ENCODE results near the gene CNTNAP2. TPM values are rescaled to one million over a fixed set of nuclear protein-coding genes. Genes with fewer than 3 reads are reported as not detected.

The CNTNAP2 gene
- total RNA-seq, 6 experiments from 2014 or later = 1.8 to 8.1 (median 3.9) TPM

GRCh38 chr7:146926841-146927240 is 810.2 kb downstream of the CNTNAP2 start:
- no peak overlapping the region for H3K4me3 ChIP-seq
- WGBS (ENCODE audit: insufficient coverage, low coverage, low lambda C conversion rate, missing lambda C conversion rate) = 14% methylated on average over 2 of the region's 2 CpGs
- H3K27me3 ChIP-seq = no peaks in the 10 kb centered on the region
- H3K9me3 ChIP-seq = no peaks in the 10 kb centered on the region
- ATAC-seq (no peak), DNase-seq (no peak)
- H3K27ac ChIP-seq = no peak overlapping the region
- intact Hi-C loops (cut with DNase I) = no loop called here
- H3K4me1 ChIP-seq = no peaks in the 10 kb centered on the region
- no peaks in the 10 kb centered on the region for H3K36me3 ChIP-seq
- TF ChIP-seq CTCF (IDR thresholded peaks at IDR 0.05) (no peak), POLR2A (IDR thresholded peaks at IDR 0.05) (no peak)

- intact Hi-C loops (cut with DNase I) = no loop called here
- H3K4me1 ChIP-seq = no peaks in the 10 kb centered on the region
- no peak for TF ChIP-seq POLR2A (IDR thresholded peaks at IDR 0.05)
- no peak for TF ChIP-seq CTCF (IDR thresholded peaks at IDR 0.05)
- no peak for ATAC-seq
- no peaks in the 10 kb centered on the region for H3K9me3 ChIP-seq
- H3K4me3 ChIP-seq = no peak overlapping the region
- no peaks in the 10 kb centered on the region for H3K27me3 ChIP-seq
- WGBS (ENCODE audit: insufficient coverage, low coverage, low lambda C conversion rate, missing lambda C conversion rate) = 8% methylated on average over 1 of the region's 1 CpG
- no peak for DNase-seq
- H3K27ac ChIP-seq = no peak overlapping the region
- H3K36me3 ChIP-seq = no peaks in the 10 kb centered on the region
Measured at GRCh38 chr7:146937836-146938235, 821.2 kb downstream of the CNTNAP2 start.

- Histone ChIP-seq H3K27ac (no peak overlapping the region), H3K4me1 (no peaks in the 10 kb centered on the region), H3K36me3 (no peaks in the 10 kb centered on the region), H3K9me3 (no peaks in the 10 kb centered on the region), H3K4me3 (no peak overlapping the region), H3K27me3 (no peaks in the 10 kb centered on the region)
- no peak for ATAC-seq
- intact Hi-C loops (cut with DNase I) = no loop called here
- 21% methylated on average over 2 of the region's 2 CpGs for WGBS (ENCODE audit: insufficient coverage, low coverage, low lambda C conversion rate, missing lambda C conversion rate)
- no peak for TF ChIP-seq POLR2A (IDR thresholded peaks at IDR 0.05)
- TF ChIP-seq CTCF (IDR thresholded peaks at IDR 0.05) = no peak
- DNase-seq = no peak
Measured at GRCh38 chr7:146943483-146943882, 826.9 kb downstream of the CNTNAP2 start.

- Histone ChIP-seq H3K4me1 (no peaks in the 10 kb centered on the region), H3K36me3 (no peaks in the 10 kb centered on the region), H3K4me3 (no peak overlapping the region), H3K9me3 (no peaks in the 10 kb centered on the region), H3K27me3 (no peaks in the 10 kb centered on the region), H3K27ac (no peak overlapping the region)
- DNase-seq (no peak), ATAC-seq (no peak)
- intact Hi-C loops (cut with DNase I) = no loop called here
- TF ChIP-seq CTCF (IDR thresholded peaks at IDR 0.05) (no peak), POLR2A (IDR thresholded peaks at IDR 0.05) (no peak)
- WGBS (ENCODE audit: insufficient coverage, low coverage, low lambda C conversion rate, missing lambda C conversion rate) = 27% methylated on average over 1 of the region's 1 CpG
Measured at GRCh38 chr7:146948703-146949102, 832.1 kb downstream of the CNTNAP2 start.

- intact Hi-C loops (cut with DNase I) = no loop called here
- DNase-seq (no peak), ATAC-seq (no peak)
- H3K36me3 ChIP-seq = no peaks in the 10 kb centered on the region
- H3K4me1 ChIP-seq = no peaks in the 10 kb centered on the region
- no peak overlapping the region for H3K4me3 ChIP-seq
- H3K27me3 ChIP-seq = no peaks in the 10 kb centered on the region
- TF ChIP-seq CTCF (IDR thresholded peaks at IDR 0.05) = no peak
- no peak for TF ChIP-seq POLR2A (IDR thresholded peaks at IDR 0.05)
- H3K9me3 ChIP-seq = no peaks in the 10 kb centered on the region
- no peak overlapping the region for H3K27ac ChIP-seq
Measured at GRCh38 chr7:146956321-146956720, 839.7 kb downstream of the CNTNAP2 start.
